GM12873 (cell line): Measurements from ENCODE around the gene SNAP47.

Source experiments
- CTCF ChIP-seq: IDR thresholded peaks from 2 replicates; pipeline ENCODE4 v1.5.1; 2012; ENCODE audit warnings: low read depth, mild to moderate bottlenecking, moderate library complexity, low read length, control low read depth; ENCODE audit not compliant: insufficient read depth; ENCODE audit errors: missing control alignments

SNAP47 gene

GRCh38 chr1:227733751-227734545 lies 1.3 kb upstream of the SNAP47 start:
- TF ChIP-seq CTCF = no peak

- TF ChIP-seq CTCF = no peak
Measured at GRCh38 chr1:227734546-227734855, 734 bp upstream of the SNAP47 start.

- no peak for TF ChIP-seq CTCF
Measured at GRCh38 chr1:227735539-227736285, 477 bp downstream of the SNAP47 start.

GRCh38 chr1:227736814-227737432 lies 1.7 kb downstream of the SNAP47 start:
- no peak for TF ChIP-seq CTCF

GRCh38 chr1:227738820-227739219 lies 3.6 kb downstream of the SNAP47 start:
- no peak for TF ChIP-seq CTCF

- no peak for TF ChIP-seq CTCF
Measured at GRCh38 chr1:227739636-227740035, 4.4 kb downstream of the SNAP47 start.

GRCh38 chr1:227740401-227740960 lies 5.2 kb downstream of the SNAP47 start:
- TF ChIP-seq CTCF = no peak
